DND-41 (cell line): ENCODE results near the gene PSD4.
A peak's percentile ranks its signal among the peaks of the same experiment; 100 is the strongest.

Experiments used
- ATAC-seq: fragments of 200-7000 bp; cut with Tn5 transposase; 3 replicates; pipeline ENCODE4 v1.9.1; 2021; ENCODE audit warnings: low read depth; ENCODE audit not compliant: insufficient read depth
- DNase-seq: peaks from one replicate; pipeline ENCODE4 v3.0.0-alpha.2; 2020
- H2AFZ ChIP-seq: 2 replicates; pipeline ENCODE4 v1.6.0; 2012; ENCODE audit warnings: low read depth, low read length
- H3K27ac ChIP-seq: 2 replicates; pipeline ENCODE4 v1.5.1; 2012; ENCODE audit warnings: low read length, inconsistent platforms
- H3K27me3 ChIP-seq: fragments of 200-600 bp; sonication (generic); 2 replicates; pipeline ENCODE4 v1.6.0; 2012; ENCODE audit warnings: low read length, mild to moderate bottlenecking, inconsistent platforms; ENCODE audit not compliant: insufficient read depth, poor library complexity
- H3K36me3 ChIP-seq: 2 replicates; pipeline ENCODE4 v1.5.1; 2012; ENCODE audit warnings: low read length, inconsistent platforms; ENCODE audit not compliant: insufficient read depth
- H3K4me1 ChIP-seq: 2 replicates; pipeline ENCODE4 v1.5.1; 2012; ENCODE audit warnings: mild to moderate bottlenecking, low read length; ENCODE audit not compliant: insufficient read depth
- H3K4me2 ChIP-seq: 2 replicates; pipeline ENCODE4 v1.6.0; 2012; ENCODE audit warnings: mild to moderate bottlenecking, moderate library complexity, low read length, inconsistent platforms; ENCODE audit not compliant: insufficient read depth
- H3K4me3 ChIP-seq, 2 experiments: fragments of 200-600 bp in 1 of 2; shearing (Covaris generic) in 1 of 2; 2 replicates each; pipeline ENCODE4 v1.5.1; 2012 to 2016; ENCODE audit warnings: inconsistent platforms in 2 of 2, low read length in 2 of 2, mild to moderate bottlenecking in 2 of 2, low read depth in 1 of 2, moderate library complexity in 1 of 2
- H3K79me2 ChIP-seq: 2 replicates; pipeline ENCODE4 v1.6.0; 2012; ENCODE audit warnings: low read length, inconsistent platforms; ENCODE audit not compliant: insufficient read depth
- H3K9ac ChIP-seq: 2 replicates; pipeline ENCODE4 v1.6.0; 2012; ENCODE audit warnings: low read depth, mild to moderate bottlenecking, inconsistent platforms, low read length, moderate library complexity
- H3K9me3 ChIP-seq: 2 replicates; pipeline ENCODE4 v1.5.1; 2012; ENCODE audit warnings: low read length, moderate library complexity, mild to moderate bottlenecking, inconsistent platforms; ENCODE audit not compliant: insufficient read depth, severe bottlenecking
- H4K20me1 ChIP-seq: 2 replicates; pipeline ENCODE4 v1.6.0; 2012; ENCODE audit warnings: low read length; ENCODE audit not compliant: insufficient read depth
- CTCF ChIP-seq: IDR thresholded peaks from 2 replicates; pipeline ENCODE4 v1.5.1; 2012; ENCODE audit warnings: borderline replicate concordance, low read length, moderate library complexity, mild to moderate bottlenecking; ENCODE audit not compliant: poor library complexity, severe bottlenecking; ENCODE audit errors: extremely low read depth
- EZH2 ChIP-seq: IDR thresholded peaks from 3 replicates; pipeline ENCODE4 v1.6.1; 2012; ENCODE audit warnings: borderline replicate concordance, low read depth, mild to moderate bottlenecking, moderate library complexity, low read length, inconsistent platforms; ENCODE audit not compliant: severe bottlenecking

PSD4 gene

GRCh38 chr2:113134717-113135116, 39.1 kb upstream of the PSD4 start:
- H3K4me3 ChIP-seq = no peak overlapping the region
- H3K4me2 ChIP-seq = no peak overlapping the region
- no peak overlapping the region for H3K9ac ChIP-seq
- H3K36me3 ChIP-seq = no peaks in the 10 kb centered on the region
- H3K27me3 ChIP-seq = peaks cover 4% of the 10 kb centered on the region
- no peak for TF ChIP-seq EZH2
- TF ChIP-seq CTCF = no peak
- H4K20me1 ChIP-seq = no peaks in the 10 kb centered on the region
- no peak overlapping the region for H2AFZ ChIP-seq
- H3K4me1 ChIP-seq = peaks cover 6% of the 10 kb centered on the region
- H3K79me2 ChIP-seq = no peaks in the 10 kb centered on the region
- DNase-seq = no peak
- no peaks in the 10 kb centered on the region for H3K9me3 ChIP-seq
- H3K27ac ChIP-seq = no peak overlapping the region
- ATAC-seq = no peak

GRCh38 chr2:113135317-113135716, 38.5 kb upstream of the PSD4 start:
- H3K79me2 ChIP-seq = no peaks in the 10 kb centered on the region
- ATAC-seq (no peak), DNase-seq (no peak)
- no peak overlapping the region for H3K4me2 ChIP-seq
- no peak overlapping the region for H3K27ac ChIP-seq
- no peak overlapping the region for H3K4me3 ChIP-seq
- no peaks in the 10 kb centered on the region for H4K20me1 ChIP-seq
- no peaks in the 10 kb centered on the region for H3K9me3 ChIP-seq
- H2AFZ ChIP-seq = no peak overlapping the region
- TF ChIP-seq CTCF = no peak
- TF ChIP-seq EZH2 = no peak
- H3K4me1 ChIP-seq = peaks cover 6% of the 10 kb centered on the region
- no peaks in the 10 kb centered on the region for H3K36me3 ChIP-seq
- H3K9ac ChIP-seq = no peak overlapping the region
- peaks cover under 1% of the 10 kb centered on the region for H3K27me3 ChIP-seq

DNA sequence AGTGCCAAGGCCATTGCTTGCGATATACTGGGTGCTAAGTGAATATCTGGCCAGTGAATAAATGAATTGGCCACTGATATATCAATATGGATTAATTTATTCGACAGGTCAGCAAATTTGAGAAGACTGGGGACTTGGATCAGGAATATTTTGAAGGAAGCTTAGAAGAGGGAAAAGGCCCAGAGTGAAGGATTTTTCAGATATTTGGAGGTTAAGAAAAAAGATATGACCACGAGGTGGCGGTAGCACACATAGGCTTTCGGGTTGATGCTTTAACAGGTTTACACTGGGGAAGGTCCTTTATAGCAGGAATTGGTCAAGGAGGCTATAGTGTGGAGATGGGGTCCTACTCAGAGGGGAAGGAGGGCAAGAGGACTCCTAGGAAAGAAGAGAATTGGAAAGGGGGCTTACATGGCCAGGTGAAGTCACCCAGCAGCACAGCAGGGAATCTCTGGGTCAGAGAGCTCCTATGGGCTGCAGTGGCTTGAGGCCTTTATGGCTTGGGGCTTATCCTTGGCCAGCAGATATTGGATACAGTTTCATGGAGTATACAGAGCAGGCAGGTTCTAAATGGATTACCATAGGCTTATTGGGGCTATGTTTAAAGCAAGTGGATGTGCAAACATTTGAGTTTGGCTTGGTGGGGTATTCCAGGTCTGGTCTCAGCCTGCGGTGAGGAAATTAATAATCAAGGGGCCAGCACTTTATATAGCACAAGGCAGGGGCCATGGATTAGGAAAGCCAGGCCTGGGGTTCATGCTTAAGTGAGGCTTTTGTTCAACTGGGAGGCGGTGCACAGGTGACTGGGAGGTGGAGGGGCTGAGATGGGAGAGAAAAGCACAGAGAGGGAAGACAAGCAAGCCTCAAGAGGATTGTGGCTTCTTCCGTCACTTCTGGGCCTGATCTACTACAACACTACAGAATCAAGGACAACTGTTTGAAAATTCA, 36.7 kb upstream of the PSD4 start:
- Histone ChIP-seq H2AFZ (no peak overlapping the region), H4K20me1 (no peaks in the 10 kb centered on the region), H3K36me3 (no peaks in the 10 kb centered on the region), H3K9me3 (no peaks in the 10 kb centered on the region), H3K9ac (no peak overlapping the region), H3K79me2 (no peaks in the 10 kb centered on the region), H3K27ac (no peak overlapping the region), H3K4me2 (no peak overlapping the region), H3K4me3 (no peak overlapping the region), H3K27me3 (no peaks in the 10 kb centered on the region), H3K4me1 (peaks cover 6% of the 10 kb centered on the region)
- DNase-seq (peak; percentile 33), ATAC-seq (peak; percentile 59; the same call in 2 of the 3 replicates)
- peak; percentile 76 for TF ChIP-seq CTCF
- TF ChIP-seq EZH2 = no peak
